ENCODE data around the gene SHMT2.

DNA sequence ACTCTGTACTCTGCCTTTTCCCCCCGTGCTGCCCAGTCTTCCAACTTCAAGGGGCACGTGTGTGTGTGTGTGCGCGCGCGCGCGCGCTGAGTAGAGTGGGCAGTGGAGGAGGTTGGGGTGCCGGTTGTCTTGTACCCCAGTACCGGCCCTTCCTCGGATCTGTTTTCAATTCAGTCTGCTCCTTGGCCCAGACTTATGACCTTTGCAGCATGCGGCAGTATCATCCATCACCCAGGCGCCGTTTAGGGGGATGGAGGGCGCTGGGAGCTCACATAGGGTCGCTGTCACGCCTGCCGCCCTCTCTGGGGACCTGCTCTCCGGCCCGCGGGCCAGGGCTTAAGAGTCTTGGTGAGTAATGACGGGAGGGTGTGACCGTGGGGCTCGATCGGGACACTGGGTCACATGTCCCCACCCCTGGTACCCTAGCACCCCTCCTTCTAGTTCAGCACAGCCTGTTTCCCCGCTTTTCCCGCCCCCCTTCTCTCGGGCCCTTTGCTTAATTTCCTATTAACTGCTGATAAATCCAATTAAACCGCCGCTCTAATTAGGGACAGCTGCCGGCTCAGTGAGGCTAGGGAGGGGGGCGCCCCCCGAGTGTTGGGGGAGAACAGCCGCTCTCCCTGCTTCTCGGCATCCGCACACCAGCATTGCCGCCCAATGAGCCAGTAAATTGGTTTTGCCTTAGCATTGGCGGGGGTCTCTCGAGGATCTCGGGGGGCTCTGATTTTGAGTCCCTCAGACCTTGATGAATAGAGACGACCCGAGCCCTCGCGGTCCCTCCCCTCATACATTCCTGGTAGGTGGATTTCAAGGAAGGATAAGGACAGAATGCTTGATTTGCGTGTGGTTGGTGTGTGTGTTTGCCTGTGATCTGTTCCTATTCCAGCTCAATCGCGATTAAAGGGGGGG lies 12.1 kb downstream of the SHMT2 start:
- TF ChIP-seq, protein P1, sequence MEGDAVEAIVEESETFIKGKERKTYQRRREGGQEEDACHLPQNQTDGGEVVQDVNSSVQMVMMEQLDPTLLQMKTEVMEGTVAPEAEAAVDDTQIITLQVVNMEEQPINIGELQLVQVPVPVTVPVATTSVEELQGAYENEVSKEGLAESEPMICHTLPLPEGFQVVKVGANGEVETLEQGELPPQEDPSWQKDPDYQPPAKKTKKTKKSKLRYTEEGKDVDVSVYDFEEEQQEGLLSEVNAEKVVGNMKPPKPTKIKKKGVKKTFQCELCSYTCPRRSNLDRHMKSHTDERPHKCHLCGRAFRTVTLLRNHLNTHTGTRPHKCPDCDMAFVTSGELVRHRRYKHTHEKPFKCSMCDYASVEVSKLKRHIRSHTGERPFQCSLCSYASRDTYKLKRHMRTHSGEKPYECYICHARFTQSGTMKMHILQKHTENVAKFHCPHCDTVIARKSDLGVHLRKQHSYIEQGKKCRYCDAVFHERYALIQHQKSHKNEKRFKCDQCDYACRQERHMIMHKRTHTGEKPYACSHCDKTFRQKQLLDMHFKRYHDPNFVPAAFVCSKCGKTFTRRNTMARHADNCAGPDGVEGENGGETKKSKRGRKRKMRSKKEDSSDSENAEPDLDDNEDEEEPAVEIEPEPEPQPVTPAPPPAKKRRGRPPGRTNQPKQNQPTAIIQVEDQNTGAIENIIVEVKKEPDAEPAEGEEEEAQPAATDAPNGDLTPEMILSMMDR (IDR thresholded peaks at IDR 0.05) = no peak
- TF ChIP-seq POLR2A (IDR thresholded peaks at IDR 0.05) (no peak), POLR2AphosphoS5 (IDR thresholded peaks at IDR 0.05) (no peak)

Data from prostate gland (tissue), 2 donors.